Measurements from ENCODE around the gene PRR20D.
"Not testable (repeated sequence)": the region's sequence is repeated elsewhere in the genome, so short reads cannot be mapped to it uniquely, and the experiment has no call there.

Gene PRR20D

GRCh38 chr13:57160332-57160731 lies at the start of gene PRR20D:
Gene PRR20D, plus strand, starts transcription at chr13:57160632. Its CDS starts 387 bp downstream, at chr13:57161019.
- not testable (repeated sequence) for DNase-seq

GRCh38 chr13:57114945-57115344 lies 45.5 kb upstream of the PRR20D start:
- no peak for DNase-seq

DNA sequence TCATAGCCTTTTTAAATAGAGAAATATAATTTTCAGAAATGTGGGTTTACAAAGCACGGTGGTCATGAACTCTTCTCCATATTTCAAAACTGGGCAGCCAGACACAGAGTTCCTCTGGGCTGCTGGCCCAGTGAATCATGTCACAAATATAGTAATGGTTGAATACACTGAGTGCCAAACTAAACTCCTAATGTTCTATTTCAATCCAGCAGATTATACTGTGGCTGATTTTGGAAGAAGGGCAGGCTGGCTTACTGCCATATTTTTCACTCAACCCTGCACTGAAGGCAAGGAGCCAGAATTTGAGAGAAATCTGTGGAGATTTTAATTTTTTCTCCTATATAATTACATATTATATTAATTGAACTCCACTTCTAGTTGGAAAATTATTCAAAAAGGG lies 36.8 kb upstream of the PRR20D start:
- no peak for DNase-seq

- no peak for DNase-seq
Measured at GRCh38 chr13:57128909-57129308, 31.5 kb upstream of the PRR20D start.

GRCh38 chr13:57136093-57136492 lies 24.3 kb upstream of the PRR20D start:
- no peak for DNase-seq

GRCh38 chr13:57137585-57137984 lies 22.8 kb upstream of the PRR20D start:
- DNase-seq, result no peak

DNA sequence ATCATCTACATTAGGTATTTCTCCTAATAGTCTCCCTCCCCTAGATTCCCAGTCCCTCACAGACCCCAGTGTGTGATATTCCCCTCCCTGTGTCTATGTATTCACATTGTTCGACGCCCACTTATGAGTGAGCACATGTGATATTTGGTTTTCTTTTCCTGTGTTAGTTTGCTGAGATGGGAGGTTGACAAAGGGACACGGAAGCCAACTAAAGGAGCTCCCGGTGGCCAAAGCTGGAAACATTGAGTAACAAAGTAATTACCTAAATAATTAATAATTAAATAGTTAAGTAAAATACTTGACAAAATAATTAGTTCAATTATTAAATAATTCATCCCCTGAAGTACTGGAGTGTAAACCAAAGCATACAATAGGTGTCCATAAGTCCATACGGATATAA lies 21.4 kb upstream of the PRR20D start:
- no peak for DNase-seq

DNA sequence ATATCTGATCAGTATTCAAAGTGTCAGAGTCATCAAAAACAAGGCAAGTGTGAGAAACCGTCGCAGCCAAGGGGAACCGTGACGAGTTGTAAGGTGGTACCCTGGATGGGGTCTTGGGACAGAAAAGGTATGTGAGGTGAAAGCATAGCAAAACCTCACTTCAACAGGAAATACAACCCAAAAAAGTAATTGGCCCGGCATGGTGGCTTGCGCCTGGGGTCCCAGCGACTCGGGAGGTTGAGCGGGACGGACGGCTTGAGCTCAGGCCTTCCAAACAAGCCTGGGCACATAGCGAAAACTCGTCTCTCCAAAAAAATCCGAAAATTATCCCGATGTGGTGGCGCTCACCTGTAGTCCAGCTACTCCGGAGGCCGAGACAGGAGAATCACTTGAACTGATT lies 20.7 kb upstream of the PRR20D start:
- not testable (repeated sequence) for DNase-seq

DNA sequence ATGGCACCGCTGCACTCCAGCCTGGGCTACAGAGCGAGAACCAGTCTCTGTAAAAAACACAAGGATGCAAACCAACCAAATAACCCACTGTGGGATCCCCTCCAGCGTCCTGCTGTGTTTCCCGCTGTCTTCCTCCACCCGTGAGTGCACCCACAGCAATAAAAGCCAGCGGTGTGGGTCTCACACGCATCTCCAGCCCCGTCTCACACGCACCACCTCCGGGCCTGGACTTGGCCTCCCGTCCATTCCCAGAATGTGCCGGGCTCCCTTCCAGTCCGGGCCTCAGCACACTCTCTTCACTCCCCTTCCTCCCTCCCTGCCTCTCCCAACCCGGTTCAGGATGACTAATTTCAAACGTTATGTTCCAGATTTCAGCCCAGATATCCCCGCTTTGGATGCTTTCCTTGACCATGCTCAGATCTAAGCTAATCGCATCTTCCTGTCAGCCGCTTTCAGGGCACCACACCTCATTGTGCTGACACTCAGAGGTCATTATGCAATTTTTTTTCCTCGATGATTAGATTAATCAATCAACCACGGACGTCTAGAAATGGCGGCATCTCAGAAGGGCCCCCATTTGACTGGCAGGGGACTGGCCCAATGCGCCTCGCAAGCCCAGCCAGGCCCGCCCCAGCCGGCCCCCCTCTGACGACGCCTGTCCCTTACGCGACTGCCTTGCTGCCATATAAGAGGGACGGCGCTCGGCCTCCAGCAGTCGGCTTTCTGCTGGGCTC lies 20.0 kb upstream of the PRR20D start, which contains the start of gene PRR20A:
TSS of gene PRR20A (plus strand) at position 684 of the 734 bp plus-strand sequence. CDS start 387 bp downstream, outside the sequence.
- not testable (repeated sequence) for DNase-seq

- DNase-seq, result not testable (repeated sequence)
Measured at GRCh38 chr13:57147188-57147587, 13.2 kb upstream of the PRR20D start, which contains the start of gene PRR20B. Gene PRR20B, plus strand, starts transcription at chr13:57147488. Its CDS starts 387 bp downstream, at chr13:57147875.

GRCh38 chr13:57148106-57148505 lies 12.3 kb upstream of the PRR20D start:
- DNase-seq, result not testable (repeated sequence)

DNA sequence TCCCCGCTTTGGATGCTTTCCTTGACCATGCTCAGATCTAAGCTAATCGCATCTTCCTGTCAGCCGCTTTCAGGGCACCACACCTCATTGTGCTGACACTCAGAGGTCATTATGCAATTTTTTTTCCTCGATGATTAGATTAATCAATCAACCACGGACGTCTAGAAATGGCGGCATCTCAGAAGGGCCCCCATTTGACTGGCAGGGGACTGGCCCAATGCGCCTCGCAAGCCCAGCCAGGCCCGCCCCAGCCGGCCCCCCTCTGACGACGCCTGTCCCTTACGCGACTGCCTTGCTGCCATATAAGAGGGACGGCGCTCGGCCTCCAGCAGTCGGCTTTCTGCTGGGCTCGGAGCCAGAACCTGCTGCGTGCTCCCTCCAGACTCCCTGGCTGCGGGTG lies 6.7 kb upstream of the PRR20D start, which contains the start of gene PRR20C:
TSS of gene PRR20C (plus strand) at position 301 of the 400 bp plus-strand sequence. CDS start 387 bp downstream, outside the sequence.
- not testable (repeated sequence) for DNase-seq

DNA sequence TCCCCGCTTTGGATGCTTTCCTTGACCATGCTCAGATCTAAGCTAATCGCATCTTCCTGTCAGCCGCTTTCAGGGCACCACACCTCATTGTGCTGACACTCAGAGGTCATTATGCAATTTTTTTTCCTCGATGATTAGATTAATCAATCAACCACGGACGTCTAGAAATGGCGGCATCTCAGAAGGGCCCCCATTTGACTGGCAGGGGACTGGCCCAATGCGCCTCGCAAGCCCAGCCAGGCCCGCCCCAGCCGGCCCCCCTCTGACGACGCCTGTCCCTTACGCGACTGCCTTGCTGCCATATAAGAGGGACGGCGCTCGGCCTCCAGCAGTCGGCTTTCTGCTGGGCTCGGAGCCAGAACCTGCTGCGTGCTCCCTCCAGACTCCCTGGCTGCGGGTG lies 6.5 kb downstream of the PRR20D start, which contains the start of gene PRR20E:
TSS of gene PRR20E (plus strand) at position 301 of the 400 bp plus-strand sequence. CDS start 387 bp downstream, outside the sequence.
- DNase-seq, result not testable (repeated sequence)

DNA sequence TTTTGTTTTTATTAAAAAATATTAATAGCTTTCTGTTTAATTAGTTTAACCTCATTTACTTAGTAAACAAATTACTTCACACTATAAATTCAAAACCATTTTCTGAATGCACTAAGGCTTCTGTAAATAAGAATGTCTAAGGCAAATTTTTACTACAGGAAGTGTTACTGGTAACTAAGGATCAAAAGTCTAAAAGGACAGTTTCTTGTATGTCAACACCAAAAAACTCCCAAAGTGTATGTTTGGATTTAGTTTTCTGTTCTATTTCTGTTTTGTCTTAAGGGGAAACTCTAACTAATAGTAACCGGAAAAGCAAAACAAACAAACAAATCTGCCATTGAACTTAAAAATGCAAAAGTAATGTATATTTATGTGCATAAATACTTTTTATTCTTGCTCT lies 31.2 kb downstream of the PRR20D start:
- no peak for DNase-seq

DNA sequence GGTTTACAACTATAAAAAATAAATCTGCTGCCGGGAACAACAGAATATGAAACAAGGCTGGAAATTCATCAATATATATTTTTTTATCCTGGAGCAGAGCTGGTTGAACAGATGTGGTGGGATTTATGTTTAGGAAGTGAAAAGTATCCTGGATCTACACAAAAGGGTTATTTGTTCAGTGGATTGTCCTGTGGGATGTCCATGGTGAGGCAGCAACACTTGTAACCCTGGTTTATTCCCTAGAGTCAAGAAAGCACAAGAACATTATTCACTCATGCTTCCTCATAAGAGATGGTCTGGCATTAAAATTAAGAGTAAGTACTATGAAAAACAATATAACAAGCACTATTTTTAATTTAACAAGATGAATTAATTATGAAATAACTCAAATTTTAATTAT lies 52.6 kb downstream of the PRR20D start:
- DNase-seq, result no peak
